ENCODE measurements around the gene HIVEP3. TPM values are rescaled to one million over a fixed set of nuclear protein-coding genes. Genes with fewer than 3 reads are reported as not detected.

The HIVEP3 gene
- total and polyA plus RNA-seq, 4 experiments from 2014 or later, result 8.2 to 12.8 (median 10.8) TPM

GRCh38 chr1:41714638-41715389 is 203.9 kb downstream of the HIVEP3 start:
- Histone ChIP-seq H3K9me3 (ENCODE audit: control insufficient read depth in 1 of 2, low read length in 2 of 2) (no peaks in the 10 kb centered on the region), H3K4me1 (ENCODE audit: insufficient read depth, low read length) (no peaks in the 10 kb centered on the region), H3K4me3 (ENCODE audit: low read length in 2 of 2) (no peak overlapping the region), H3K36me3 (ENCODE audit: insufficient read depth, low read length) (no peaks in the 10 kb centered on the region), H3K27me3 (ENCODE audit: insufficient read depth, low read length) (no peaks in the 10 kb centered on the region), H3K27ac (ENCODE audit: low read depth, low read length) (no peak overlapping the region)
- no peak overlapping the region for H3K27ac Mint-ChIP-seq
- H3K4me1 Mint-ChIP-seq, result peaks cover 0 to 9% (median 4%) of the 10 kb centered on the region in 4 donors
- H3K4me3 Mint-ChIP-seq, result no peak overlapping the region
- no peaks in the 10 kb centered on the region for H3K9me3 Mint-ChIP-seq
- peaks cover 0 to 4% of the 10 kb centered on the region in 2 donors for H3K36me3 Mint-ChIP-seq
- DNase-seq, result no peak
- ChIA-PET CTCF (ENCODE audit: partially characterized antibody) (no interaction called here), POLR2A (ENCODE audit: partially characterized antibody) (no interaction called here)
- intact Hi-C loops (cut with micrococcal nuclease), result no loop called here
- H3K27me3 Mint-ChIP-seq, result no peaks in the 10 kb centered on the region

- H3K27ac Mint-ChIP-seq, result peak overlapping the region in 1 of 7 donors; percentile 74
- H3K36me3 Mint-ChIP-seq, result peaks cover 0 to 4% of the 10 kb centered on the region in 2 donors
- no peak for DNase-seq
- Histone ChIP-seq H3K4me1 (ENCODE audit: insufficient read depth, low read length) (no peaks in the 10 kb centered on the region), H3K4me3 (ENCODE audit: low read length in 2 of 2) (no peak overlapping the region), H3K27me3 (ENCODE audit: insufficient read depth, low read length) (no peaks in the 10 kb centered on the region), H3K9me3 (ENCODE audit: control insufficient read depth in 1 of 2, low read length in 2 of 2) (no peaks in the 10 kb centered on the region), H3K36me3 (ENCODE audit: insufficient read depth, low read length) (no peaks in the 10 kb centered on the region), H3K27ac (ENCODE audit: low read depth, low read length) (no peak overlapping the region)
- no peaks in the 10 kb centered on the region for H3K27me3 Mint-ChIP-seq
- no peaks in the 10 kb centered on the region for H3K9me3 Mint-ChIP-seq
- POLR2A ChIA-PET (ENCODE audit: partially characterized antibody), result no interaction called here
- no peak overlapping the region for H3K4me3 Mint-ChIP-seq
- intact Hi-C loops (cut with micrococcal nuclease), result no loop called here
- peaks cover 0 to 11% (median 2%) of the 10 kb centered on the region in 4 donors for H3K4me1 Mint-ChIP-seq
- CTCF ChIA-PET (ENCODE audit: partially characterized antibody), result interaction anchor here (0.6 kb wide), 1 partner anchor 324 kb away, joined by 3 read pairs; no protein-coding TSS in a partner anchor
These were observed 205.0 kb downstream of the HIVEP3 start for GRCh38 chr1:41713557-41714327.

- H3K4me3 Mint-ChIP-seq, result no peak overlapping the region
- CTCF ChIA-PET (ENCODE audit: partially characterized antibody), result interaction anchor here (0.6 kb wide), 1 partner anchor 324 kb away, joined by 3 read pairs; no protein-coding TSS in a partner anchor
- POLR2A ChIA-PET (ENCODE audit: partially characterized antibody), result no interaction called here
These were observed 205.6 kb downstream of the HIVEP3 start for GRCh38 chr1:41713141-41713540.

GRCh38 chr1:41712695-41713094 is 206.0 kb downstream of the HIVEP3 start:
- DNase-seq, result no peak
- Mint-ChIP-seq H3K4me1 (peaks cover 0 to 11% (median 2%) of the 10 kb centered on the region in 4 donors), H3K36me3 (peaks cover 0 to 4% of the 10 kb centered on the region in 2 donors), H3K27me3 (no peaks in the 10 kb centered on the region), H3K9me3 (no peaks in the 10 kb centered on the region), H3K27ac (no peak overlapping the region), H3K4me3 (no peak overlapping the region)
- intact Hi-C loops (cut with micrococcal nuclease), result no loop called here
- H3K27me3 ChIP-seq (ENCODE audit: insufficient read depth, low read length), result no peaks in the 10 kb centered on the region
- H3K27ac ChIP-seq (ENCODE audit: low read depth, low read length), result no peak overlapping the region
- ChIA-PET CTCF (ENCODE audit: partially characterized antibody) (no interaction called here), POLR2A (ENCODE audit: partially characterized antibody) (no interaction called here)
- no peaks in the 10 kb centered on the region for H3K36me3 ChIP-seq (ENCODE audit: insufficient read depth, low read length)
- no peaks in the 10 kb centered on the region for H3K9me3 ChIP-seq (ENCODE audit: control insufficient read depth in 1 of 2, low read length in 2 of 2)
- H3K4me3 ChIP-seq (ENCODE audit: low read length in 2 of 2), result no peak overlapping the region
- no peaks in the 10 kb centered on the region for H3K4me1 ChIP-seq (ENCODE audit: insufficient read depth, low read length)

More at GRCh38 chr1:41713141-41713540, 205.6 kb downstream of the HIVEP3 start:
- Histone ChIP-seq H3K4me1 (ENCODE audit: insufficient read depth, low read length) (no peaks in the 10 kb centered on the region), H3K9me3 (ENCODE audit: control insufficient read depth in 1 of 2, low read length in 2 of 2) (no peaks in the 10 kb centered on the region), H3K4me3 (ENCODE audit: low read length in 2 of 2) (no peak overlapping the region), H3K36me3 (ENCODE audit: insufficient read depth, low read length) (no peaks in the 10 kb centered on the region), H3K27ac (ENCODE audit: low read depth, low read length) (no peak overlapping the region), H3K27me3 (ENCODE audit: insufficient read depth, low read length) (no peaks in the 10 kb centered on the region)
- peaks cover 0 to 11% (median 2%) of the 10 kb centered on the region in 4 donors for H3K4me1 Mint-ChIP-seq
- H3K27ac Mint-ChIP-seq, result peak overlapping the region in 1 of 7 donors; percentile 52
- intact Hi-C loops (cut with micrococcal nuclease), result no loop called here
- DNase-seq, result no peak
- no peaks in the 10 kb centered on the region for H3K9me3 Mint-ChIP-seq
- H3K36me3 Mint-ChIP-seq, result peaks cover 0 to 4% of the 10 kb centered on the region in 2 donors
- H3K27me3 Mint-ChIP-seq, result no peaks in the 10 kb centered on the region

GRCh38 chr1:41712081-41712480 is 206.6 kb downstream of the HIVEP3 start:
- POLR2A ChIA-PET (ENCODE audit: partially characterized antibody), result no interaction called here
- CTCF ChIA-PET (ENCODE audit: partially characterized antibody), result no interaction called here
- H3K27me3 ChIP-seq (ENCODE audit: insufficient read depth, low read length), result no peaks in the 10 kb centered on the region
- Mint-ChIP-seq H3K4me3 (no peak overlapping the region), H3K4me1 (peaks cover 0 to 9% (median 4%) of the 10 kb centered on the region in 4 donors), H3K27ac (no peak overlapping the region), H3K9me3 (no peaks in the 10 kb centered on the region), H3K27me3 (no peaks in the 10 kb centered on the region), H3K36me3 (peaks cover 0 to 4% of the 10 kb centered on the region in 2 donors)
- DNase-seq, result no peak
- no peaks in the 10 kb centered on the region for H3K9me3 ChIP-seq (ENCODE audit: control insufficient read depth in 1 of 2, low read length in 2 of 2)
- no peak overlapping the region for H3K27ac ChIP-seq (ENCODE audit: low read depth, low read length)
- H3K4me3 ChIP-seq (ENCODE audit: low read length in 2 of 2), result no peak overlapping the region
- intact Hi-C loops (cut with micrococcal nuclease), result no loop called here
- H3K36me3 ChIP-seq (ENCODE audit: insufficient read depth, low read length), result no peaks in the 10 kb centered on the region
- no peaks in the 10 kb centered on the region for H3K4me1 ChIP-seq (ENCODE audit: insufficient read depth, low read length)

- ChIA-PET POLR2A (ENCODE audit: partially characterized antibody) (no interaction called here), CTCF (ENCODE audit: partially characterized antibody) (no interaction called here)
- no peak for DNase-seq
- H3K36me3 Mint-ChIP-seq, result peaks cover 0 to 4% of the 10 kb centered on the region in 2 donors
- H3K4me3 ChIP-seq (ENCODE audit: low read length in 2 of 2), result no peak overlapping the region
- H3K4me3 Mint-ChIP-seq, result peak overlapping the region in 1 of 8 donors; percentile 49
- no peaks in the 10 kb centered on the region for H3K9me3 Mint-ChIP-seq
- no peaks in the 10 kb centered on the region for H3K9me3 ChIP-seq (ENCODE audit: control insufficient read depth in 1 of 2, low read length in 2 of 2)
- no peaks in the 10 kb centered on the region for H3K27me3 Mint-ChIP-seq
- H3K27ac ChIP-seq (ENCODE audit: low read depth, low read length), result no peak overlapping the region
- peaks cover 0 to 9% (median 5%) of the 10 kb centered on the region in 4 donors for H3K4me1 Mint-ChIP-seq
- no peaks in the 10 kb centered on the region for H3K4me1 ChIP-seq (ENCODE audit: insufficient read depth, low read length)
- no peaks in the 10 kb centered on the region for H3K27me3 ChIP-seq (ENCODE audit: insufficient read depth, low read length)
- intact Hi-C loops (cut with micrococcal nuclease), result no loop called here
- H3K36me3 ChIP-seq (ENCODE audit: insufficient read depth, low read length), result no peaks in the 10 kb centered on the region
- no peak overlapping the region for H3K27ac Mint-ChIP-seq
These were observed 207.1 kb downstream of the HIVEP3 start for GRCh38 chr1:41711581-41711980.

- Mint-ChIP-seq H3K27ac (peak overlapping the region in 1 of 7 donors; percentile 41), H3K27me3 (no peaks in the 10 kb centered on the region), H3K9me3 (no peaks in the 10 kb centered on the region), H3K4me3 (no peak overlapping the region), H3K4me1 (peaks cover 0 to 9% (median 5%) of the 10 kb centered on the region in 4 donors), H3K36me3 (peaks cover 0 to 4% of the 10 kb centered on the region in 2 donors)
- H3K27me3 ChIP-seq (ENCODE audit: insufficient read depth, low read length), result no peaks in the 10 kb centered on the region
- CTCF ChIA-PET (ENCODE audit: partially characterized antibody), result no interaction called here
- no peak overlapping the region for H3K4me3 ChIP-seq (ENCODE audit: low read length in 2 of 2)
- no peak overlapping the region for H3K27ac ChIP-seq (ENCODE audit: low read depth, low read length)
- no peaks in the 10 kb centered on the region for H3K9me3 ChIP-seq (ENCODE audit: control insufficient read depth in 1 of 2, low read length in 2 of 2)
- DNase-seq, result no peak
- intact Hi-C loops (cut with micrococcal nuclease), result no loop called here
- POLR2A ChIA-PET (ENCODE audit: partially characterized antibody), result no interaction called here
- no peaks in the 10 kb centered on the region for H3K36me3 ChIP-seq (ENCODE audit: insufficient read depth, low read length)
- H3K4me1 ChIP-seq (ENCODE audit: insufficient read depth, low read length), result no peaks in the 10 kb centered on the region
These were observed 207.7 kb downstream of the HIVEP3 start for GRCh38 chr1:41710980-41711379.
